IMR-90 (cell line): ENCODE results near the gene C19orf33. TPM values are rescaled to one million over a fixed set of nuclear protein-coding genes. Genes with fewer than 3 reads are reported as not detected.

Experiments
- ATAC-seq: fragments of 200-7000 bp; cut with Tn5 transposase; 2 replicates; pipeline ENCODE4 v1.9.1; 2020; ENCODE audit warnings: low read depth, mild to moderate bottlenecking, moderate library complexity
- BruUV-seq: library from RNA; stranded (reverse); fragments of 400-500 nt; replicated peaks from 2 replicates; lab custom pipeline; 2021; lab: Mats Ljungman, UMichigan
- CTCF ChIA-PET: fragments of 300-600 bp; formaldehyde crosslinking; extraction: SDS; loops from one replicate; lab custom pipeline; 2021; ENCODE audit warnings: antibody characterized with exemption; lab: Yijun Ruan, JAX
- POLR2A ChIA-PET: fragments of 300-600 bp; sonication (Branson Sonifier 250); formaldehyde crosslinking; loops from one replicate; lab custom pipeline; 2022; ENCODE audit warnings: antibody characterized with exemption; ENCODE audit not compliant: unreplicated experiment; lab: Charles Lee
- DNase-seq: peaks from one replicate; pipeline ENCODE4 v3.0.0; 2013
- H2AFZ ChIP-seq: replicated peaks from 2 replicates; pipeline ENCODE3; 2013; ENCODE audit warnings: low read length, mild to moderate bottlenecking; ENCODE audit not compliant: poor library complexity
- H2AK5ac ChIP-seq: 2 replicates; pipeline ENCODE4 v1.6.1; 2013; ENCODE audit warnings: low read depth, low read length, inconsistent platforms
- H2AK9ac ChIP-seq: replicated peaks from 2 replicates; pipeline ENCODE3; 2013; ENCODE audit warnings: mild to moderate bottlenecking, low read depth, low read length, moderate library complexity; ENCODE audit not compliant: poor library complexity
- H2BK120ac ChIP-seq: 2 replicates; pipeline ENCODE4 v1.6.1; 2013; ENCODE audit warnings: low read depth, low read length, inconsistent platforms
- H2BK15ac ChIP-seq: 3 replicates; pipeline ENCODE4 v1.6.1; 2013; ENCODE audit warnings: low read depth, low read length, inconsistent platforms
- H2BK20ac ChIP-seq: 2 replicates; pipeline ENCODE4 v1.6.1; 2013; ENCODE audit warnings: low read depth, mild to moderate bottlenecking, inconsistent platforms, low read length, moderate library complexity
- H2BK5ac ChIP-seq: 2 replicates; pipeline ENCODE4 v1.6.1; 2013; ENCODE audit warnings: mild to moderate bottlenecking, low read depth, low read length, inconsistent platforms; ENCODE audit not compliant: poor library complexity, severe bottlenecking
- H3K14ac ChIP-seq: replicated peaks from 2 replicates; pipeline ENCODE4 v1.6.1; 2013; ENCODE audit warnings: low read depth, low read length, inconsistent platforms
- H3K18ac ChIP-seq: 2 replicates; pipeline ENCODE4 v1.6.1; 2013; ENCODE audit warnings: low read depth, low read length, control low read depth
- H3K23ac ChIP-seq: 2 replicates; pipeline ENCODE4 v1.6.1; 2013; ENCODE audit warnings: low read depth, low read length, inconsistent platforms
- H3K27ac ChIP-seq: 2 replicates; pipeline ENCODE4 v1.5.1; 2013; ENCODE audit warnings: mild to moderate bottlenecking, control low read depth, low read length; ENCODE audit not compliant: insufficient read depth
- H3K27me3 ChIP-seq: 2 replicates; pipeline ENCODE4 v1.6.1; 2013; ENCODE audit warnings: low read length; ENCODE audit not compliant: control insufficient read depth, insufficient read depth
- H3K36me3 ChIP-seq: 2 replicates; pipeline ENCODE4 v1.6.1; 2013; ENCODE audit warnings: low read length, mixed read lengths; ENCODE audit not compliant: control insufficient read depth, insufficient read depth
- H3K4ac ChIP-seq: 2 replicates; pipeline ENCODE4 v1.6.1; 2013; ENCODE audit warnings: low read depth, low read length, inconsistent platforms
- H3K4me1 ChIP-seq: 2 replicates; pipeline ENCODE4 v1.6.1; 2013; ENCODE audit warnings: low read length, mixed read lengths; ENCODE audit not compliant: control insufficient read depth, insufficient read depth
- H3K4me2 ChIP-seq: 2 replicates; pipeline ENCODE4 v1.6.1; 2013; ENCODE audit warnings: low read depth, mild to moderate bottlenecking, control low read depth, low read length, moderate library complexity
- H3K4me3 ChIP-seq: 2 replicates; pipeline ENCODE4 v1.5.1; 2013; ENCODE audit warnings: low read depth, mild to moderate bottlenecking, control low read depth, low read length, moderate library complexity; ENCODE audit not compliant: insufficient read depth
- H3K56ac ChIP-seq: 2 replicates; pipeline ENCODE4 v1.6.1; 2013; ENCODE audit warnings: low read length, inconsistent platforms; ENCODE audit not compliant: insufficient read depth; ENCODE audit errors: extremely low read depth
- H3K79me1 ChIP-seq, 2 experiments: 2 replicates each; pipeline ENCODE4 v1.6.1; 2013; ENCODE audit warnings: low read length in 2 of 2, inconsistent platforms in 1 of 2, low read depth in 1 of 2
- H3K9ac ChIP-seq: 2 replicates; pipeline ENCODE4 v1.6.1; 2013; ENCODE audit warnings: low read depth, low read length, control low read depth
- H3K9me1 ChIP-seq: 2 replicates; pipeline ENCODE4 v1.6.1; 2013; ENCODE audit warnings: low read length, inconsistent platforms; ENCODE audit not compliant: insufficient read depth
- H3K9me3 ChIP-seq: 2 replicates; pipeline ENCODE4 v1.6.1; 2013; ENCODE audit warnings: low read length; ENCODE audit not compliant: control insufficient read depth, insufficient read depth
- H4K20me1 ChIP-seq: 2 replicates; pipeline ENCODE4 v1.6.1; 2013; ENCODE audit warnings: low read length, inconsistent platforms; ENCODE audit not compliant: insufficient read depth
- H4K5ac ChIP-seq: 2 replicates; pipeline ENCODE4 v1.6.1; 2013; ENCODE audit warnings: mild to moderate bottlenecking, low read depth, low read length, control low read depth
- H4K8ac ChIP-seq, 2 experiments: 2 replicates each; pipeline ENCODE4 v1.6.1; 2013; ENCODE audit warnings: low read depth in 2 of 2, low read length in 2 of 2, control low read depth in 1 of 2, inconsistent platforms in 1 of 2
- H4K91ac ChIP-seq: 2 replicates; pipeline ENCODE4 v1.6.1; 2013; ENCODE audit warnings: low read depth, low read length, inconsistent platforms; ENCODE audit not compliant: insufficient read depth
- BHLHE40 ChIP-seq: fragments of 150-350 bp; IDR thresholded peaks from 2 replicates; pipeline ENCODE4 v1.6.1; 2016; ENCODE audit warnings: mild to moderate bottlenecking, low read depth, low read length
- FOS ChIP-seq: fragments of 150-350 bp; IDR thresholded peaks from 2 replicates; pipeline ENCODE4 v1.6.1; 2016; ENCODE audit warnings: low read depth, low read length
- MAZ ChIP-seq: IDR thresholded peaks from 2 replicates; pipeline ENCODE4 v1.6.1; 2012; ENCODE audit warnings: low read depth, mild to moderate bottlenecking, low read length, improper control_type of control experiment, moderate library complexity, borderline replicate concordance
- NFE2L2 ChIP-seq: fragments of 150-350 bp; IDR thresholded peaks from 2 replicates; pipeline ENCODE4 v1.6.1; 2016; ENCODE audit warnings: low read depth, mild to moderate bottlenecking, low read length
- POLR2A ChIP-seq: IDR thresholded peaks from 2 replicates; pipeline ENCODE4 v1.6.1; 2012; ENCODE audit warnings: mild to moderate bottlenecking, low read depth, low read length
- RAD21 ChIP-seq: IDR thresholded peaks from 2 replicates; pipeline ENCODE4 v1.6.1; 2012; ENCODE audit warnings: low read length, improper control_type of control experiment
- RCOR1 ChIP-seq: IDR thresholded peaks from 2 replicates; pipeline ENCODE4 v1.6.1; 2012; ENCODE audit warnings: mild to moderate bottlenecking, low read length, improper control_type of control experiment; ENCODE audit not compliant: insufficient replicate concordance
- RFX5 ChIP-seq: IDR thresholded peaks from 2 replicates; pipeline ENCODE4 v1.8.0; 2012; ENCODE audit warnings: low read depth, mild to moderate bottlenecking, low read length, moderate library complexity
- USF2 ChIP-seq: fragments of 150-350 bp; IDR thresholded peaks from 2 replicates; pipeline ENCODE4 v1.6.1; 2017; ENCODE audit warnings: mild to moderate bottlenecking, antibody characterized with exemption, low read length, low read depth
- WGBS, 2 experiments: methylation state at CpG; one replicate each; pipeline versions ENCODE4 v1.1.5 to v1.1.7; 2013; ENCODE audit warnings: missing lambda C conversion rate in 2 of 2; ENCODE audit not compliant: insufficient read length in 1 of 2; ENCODE audit errors: extremely low coverage in 2 of 2; 5-methylcytosine and 5-hydroxymethylcytosine counted together
- dilution Hi-C: fragments of 300-500 bp; cut with HindIII; formaldehyde crosslinking; loops from one replicate; pipeline ENCODE4 v1.14.3; 2018; ENCODE audit warnings: low sequenced_read_pairs; ENCODE audit not compliant: unreplicated experiment
- in situ Hi-C: fragments of 300-500 bp; cut with MboI; formaldehyde crosslinking; loops from 3 replicates; pipeline ENCODE4 v1.14.3; 2019; ENCODE audit warnings: low sequenced_read_pairs, inconsistent platforms, mixed read lengths
- intact Hi-C: fragments of 100-400 bp; cut with micrococcal nuclease; formaldehyde crosslinking; loops from 2 replicates; pipeline ENCODE4 v1.10.0; 2022
- polyA plus RNA-seq, 3 experiments: library from polyadenylated mRNA; depleted of rRNA; stranded (reverse); fragments of >200 nt; gene quantifications; 2 replicates each; pipeline ENCODE4 v1.2.3, GENCODE V29; 2012; ENCODE audit warnings: low replicate concordance in 1 of 3
- total RNA-seq: library from RNA; depleted of rRNA; stranded (reverse); fragments of >200 nt; gene quantifications from 2 replicates; pipeline ENCODE4 v1.2.3, GENCODE V29; 2012
- TF ChIP-seq, protein P1 (sequence below): conservative IDR thresholded peaks from 2 replicates; pipeline ENCODE4 v1.5.1; 2012; ENCODE audit warnings: mild to moderate bottlenecking, low read depth, low read length, improper control_type of control experiment

C19orf33 gene
- total and polyA plus RNA-seq, 2 of the 4 experiments (the other 2 are of a cell fraction): 0.80 TPM; not detected in 1

GRCh38 chr19:38303517-38304351 is at the start of gene C19orf33 (continued):
- TF ChIP-seq RCOR1: no peak
- no peak for TF ChIP-seq POLR2A
- no peak for TF ChIP-seq MAZ
- no peak for TF ChIP-seq NFE2L2

DNA sequence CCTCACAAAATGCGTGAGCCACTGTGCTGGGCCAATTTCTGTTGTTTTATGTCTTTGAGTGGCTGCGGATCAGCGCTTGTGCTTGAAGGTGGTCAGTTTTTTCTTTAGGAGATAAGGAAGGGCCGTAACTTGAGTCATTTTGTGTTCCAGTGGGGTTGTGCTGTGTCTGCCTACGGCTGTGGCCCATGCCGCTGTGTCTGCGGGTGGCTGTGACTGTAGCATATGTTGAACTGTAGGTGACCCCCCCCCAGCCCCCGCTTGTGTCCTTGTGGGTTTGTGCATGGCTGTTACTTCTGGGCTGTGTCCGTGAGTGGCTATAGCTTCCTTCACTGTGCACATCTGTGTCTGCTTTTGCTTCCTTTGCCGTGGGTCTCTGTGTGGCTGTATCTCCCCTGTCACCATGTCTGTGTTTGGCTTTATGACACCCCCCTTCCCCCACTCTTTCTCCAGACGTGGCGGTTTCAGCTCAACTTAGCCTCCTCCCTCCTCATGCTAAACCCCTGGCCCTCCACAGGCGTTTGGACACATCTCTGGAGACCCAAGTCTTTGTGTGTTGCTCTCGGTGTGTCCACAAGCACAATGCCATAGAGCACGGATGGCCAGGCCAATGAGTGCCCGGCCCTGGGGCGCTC is 48.6 kb upstream of the C19orf33 start:
- TF ChIP-seq MAZ (no peak), RAD21 (no peak), RFX5 (no peak), BHLHE40 (no peak), FOS (no peak), USF2 (no peak), POLR2A (no peak)
- TF ChIP-seq, protein P1, sequence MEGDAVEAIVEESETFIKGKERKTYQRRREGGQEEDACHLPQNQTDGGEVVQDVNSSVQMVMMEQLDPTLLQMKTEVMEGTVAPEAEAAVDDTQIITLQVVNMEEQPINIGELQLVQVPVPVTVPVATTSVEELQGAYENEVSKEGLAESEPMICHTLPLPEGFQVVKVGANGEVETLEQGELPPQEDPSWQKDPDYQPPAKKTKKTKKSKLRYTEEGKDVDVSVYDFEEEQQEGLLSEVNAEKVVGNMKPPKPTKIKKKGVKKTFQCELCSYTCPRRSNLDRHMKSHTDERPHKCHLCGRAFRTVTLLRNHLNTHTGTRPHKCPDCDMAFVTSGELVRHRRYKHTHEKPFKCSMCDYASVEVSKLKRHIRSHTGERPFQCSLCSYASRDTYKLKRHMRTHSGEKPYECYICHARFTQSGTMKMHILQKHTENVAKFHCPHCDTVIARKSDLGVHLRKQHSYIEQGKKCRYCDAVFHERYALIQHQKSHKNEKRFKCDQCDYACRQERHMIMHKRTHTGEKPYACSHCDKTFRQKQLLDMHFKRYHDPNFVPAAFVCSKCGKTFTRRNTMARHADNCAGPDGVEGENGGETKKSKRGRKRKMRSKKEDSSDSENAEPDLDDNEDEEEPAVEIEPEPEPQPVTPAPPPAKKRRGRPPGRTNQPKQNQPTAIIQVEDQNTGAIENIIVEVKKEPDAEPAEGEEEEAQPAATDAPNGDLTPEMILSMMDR: no peak
- Histone ChIP-seq H4K20me1 (no peaks in the 10 kb centered on the region), H2AK9ac (peak overlapping the region; percentile 24), H2BK20ac (no peak overlapping the region), H3K56ac (no peak overlapping the region), H4K5ac (no peak overlapping the region), H3K4me1 (peaks cover 31% of the 10 kb centered on the region), H3K18ac (no peak overlapping the region), H3K36me3 (no peaks in the 10 kb centered on the region), H2BK15ac (no peak overlapping the region), H3K23ac (no peak overlapping the region), H2AFZ (peak overlapping the region; percentile 88), H4K91ac (no peak overlapping the region; the same call in 1 of the 2 replicates), H2BK120ac (no peak overlapping the region), H3K9ac (no peak overlapping the region), H3K9me1 (peaks cover 3% of the 10 kb centered on the region; the same call in 1 of the 2 replicates), H3K4me2 (no peak overlapping the region; the same call in 1 of the 2 replicates), H4K8ac (no peak overlapping the region), H3K14ac (no peak overlapping the region), H3K27ac (no peak overlapping the region), H2BK5ac (no peak overlapping the region), H3K4me3 (no peak overlapping the region), H3K4ac (peak overlapping the region; percentile 20; the same call in 1 of the 2 replicates), H3K27me3 (no peaks in the 10 kb centered on the region; the same call in 1 of the 2 replicates), H3K9me3 (no peaks in the 10 kb centered on the region), H2AK5ac (0 out of 2 replicates have a peak overlapping the region, but pooled peaks have one; percentile 16), H3K79me1 (no peaks in the 10 kb centered on the region)
- WGBS, 2 experiments: 49% methylated on average over 10 of the region's 17 CpGs; no CpG with 5 or more reads in 1 of the 2 experiments
- dilution Hi-C loops (no loop called here), intact Hi-C loops (no loop called here), in situ Hi-C loops (no loop called here)
- ChIA-PET POLR2A (interaction anchor here (0.6 kb wide), 1 partner anchor 50 kb away, joined by 3 read pairs; no protein-coding TSS in a partner anchor), CTCF (no interaction called here)
- ATAC-seq (no peak), DNase-seq (no peak)
- BruUV-seq: no TSS peak
